ENCODE results near the gene ACAD10. TPM values are rescaled to one million over a fixed set of nuclear protein-coding genes. Genes with fewer than 3 reads are reported as not detected.

The ACAD10 gene
- total RNA-seq, 2 donors from 2014 or later, result 28.7 to 40.2 TPM

GRCh38 chr12:111767362-111768158, 81.7 kb downstream of the ACAD10 start:
- Mint-ChIP-seq H3K36me3 (ENCODE audit: low read depth) (no peaks in the 10 kb centered on the region), H3K27me3 (peaks cover 29% of the 10 kb centered on the region), H3K4me1 (peaks cover 13% of the 10 kb centered on the region), H3K27ac (peak overlapping the region; percentile 30), H3K4me3 (peak overlapping the region; percentile 73), H3K9me3 (no peaks in the 10 kb centered on the region)
- peak; percentile 44 for ATAC-seq (replicated peaks)

- Mint-ChIP-seq H3K36me3 (ENCODE audit: low read depth) (no peaks in the 10 kb centered on the region), H3K27ac (no peak overlapping the region), H3K4me1 (peaks cover 13% of the 10 kb centered on the region), H3K4me3 (no peak overlapping the region), H3K9me3 (no peaks in the 10 kb centered on the region), H3K27me3 (peaks cover 27% of the 10 kb centered on the region)
- ATAC-seq (replicated peaks), result no peak
These were observed 82.5 kb downstream of the ACAD10 start for GRCh38 chr12:111768159-111768895.

GRCh38 chr12:111769599-111769998, 83.7 kb downstream of the ACAD10 start:
- no peak overlapping the region for H3K4me3 Mint-ChIP-seq
- peaks cover 17% of the 10 kb centered on the region for H3K27me3 Mint-ChIP-seq
- no peaks in the 10 kb centered on the region for H3K36me3 Mint-ChIP-seq (ENCODE audit: low read depth)
- no peak for ATAC-seq (replicated peaks)
- H3K4me1 Mint-ChIP-seq, result peaks cover 13% of the 10 kb centered on the region
- H3K9me3 Mint-ChIP-seq, result no peaks in the 10 kb centered on the region
- H3K27ac Mint-ChIP-seq, result no peak overlapping the region

GRCh38 chr12:111773801-111774551, 88.1 kb downstream of the ACAD10 start:
- H3K36me3 Mint-ChIP-seq (ENCODE audit: low read depth), result no peaks in the 10 kb centered on the region
- H3K4me3 Mint-ChIP-seq, result no peak overlapping the region
- no peak for ATAC-seq (replicated peaks)
- H3K27me3 Mint-ChIP-seq, result peaks cover 12% of the 10 kb centered on the region
- no peak overlapping the region for H3K27ac Mint-ChIP-seq
- H3K9me3 Mint-ChIP-seq, result no peaks in the 10 kb centered on the region
- H3K4me1 Mint-ChIP-seq, result no peaks in the 10 kb centered on the region

GRCh38 chr12:111775205-111776193, 89.6 kb downstream of the ACAD10 start:
- no peaks in the 10 kb centered on the region for H3K4me1 Mint-ChIP-seq
- H3K36me3 Mint-ChIP-seq (ENCODE audit: low read depth), result no peaks in the 10 kb centered on the region
- peak overlapping the region; percentile 27 for H3K27ac Mint-ChIP-seq
- no peak overlapping the region for H3K4me3 Mint-ChIP-seq
- no peaks in the 10 kb centered on the region for H3K9me3 Mint-ChIP-seq
- H3K27me3 Mint-ChIP-seq, result peaks cover 12% of the 10 kb centered on the region
- ATAC-seq (replicated peaks), result no peak

GRCh38 chr12:111776836-111777344, 91.0 kb downstream of the ACAD10 start:
- Mint-ChIP-seq H3K4me1 (no peaks in the 10 kb centered on the region), H3K9me3 (no peaks in the 10 kb centered on the region), H3K36me3 (ENCODE audit: low read depth) (no peaks in the 10 kb centered on the region), H3K27me3 (peaks cover 12% of the 10 kb centered on the region), H3K27ac (no peak overlapping the region), H3K4me3 (no peak overlapping the region)
- no peak for ATAC-seq (replicated peaks)

GRCh38 chr12:111777345-111778045, 91.6 kb downstream of the ACAD10 start:
- no peak overlapping the region for H3K27ac Mint-ChIP-seq

GRCh38 chr12:111780166-111780565, 94.3 kb downstream of the ACAD10 start:
- H3K27ac Mint-ChIP-seq, result no peak overlapping the region
- ATAC-seq (replicated peaks), result no peak
- no peaks in the 10 kb centered on the region for H3K9me3 Mint-ChIP-seq
- H3K4me1 Mint-ChIP-seq, result no peaks in the 10 kb centered on the region
- peaks cover 7% of the 10 kb centered on the region for H3K27me3 Mint-ChIP-seq
- no peaks in the 10 kb centered on the region for H3K36me3 Mint-ChIP-seq (ENCODE audit: low read depth)
- H3K4me3 Mint-ChIP-seq, result no peak overlapping the region

More at GRCh38 chr12:111777345-111778045, 91.6 kb downstream of the ACAD10 start:
- Mint-ChIP-seq H3K9me3 (no peaks in the 10 kb centered on the region), H3K4me3 (no peak overlapping the region), H3K4me1 (no peaks in the 10 kb centered on the region), H3K27me3 (peaks cover 12% of the 10 kb centered on the region), H3K36me3 (ENCODE audit: low read depth) (no peaks in the 10 kb centered on the region)
- ATAC-seq (replicated peaks), result no peak

GRCh38 chr12:111780615-111781014, 94.8 kb downstream of the ACAD10 start:
- H3K36me3 Mint-ChIP-seq (ENCODE audit: low read depth), result no peaks in the 10 kb centered on the region
- H3K4me1 Mint-ChIP-seq, result no peaks in the 10 kb centered on the region
- H3K27ac Mint-ChIP-seq, result no peak overlapping the region
- peaks cover 6% of the 10 kb centered on the region for H3K27me3 Mint-ChIP-seq
- H3K9me3 Mint-ChIP-seq, result no peaks in the 10 kb centered on the region
- H3K4me3 Mint-ChIP-seq, result no peak overlapping the region
- no peak for ATAC-seq (replicated peaks)

- Mint-ChIP-seq H3K9me3 (no peaks in the 10 kb centered on the region), H3K4me3 (no peak overlapping the region), H3K36me3 (ENCODE audit: low read depth) (no peaks in the 10 kb centered on the region), H3K27ac (no peak overlapping the region), H3K4me1 (no peaks in the 10 kb centered on the region), H3K27me3 (peaks cover under 1% of the 10 kb centered on the region)
- ATAC-seq (replicated peaks), result no peak
These were observed 95.3 kb downstream of the ACAD10 start for GRCh38 chr12:111781085-111781658.

- H3K27me3 Mint-ChIP-seq, result no peaks in the 10 kb centered on the region
- H3K4me1 Mint-ChIP-seq, result no peaks in the 10 kb centered on the region
- H3K4me3 Mint-ChIP-seq, result no peak overlapping the region
- no peak overlapping the region for H3K27ac Mint-ChIP-seq
- H3K9me3 Mint-ChIP-seq, result no peaks in the 10 kb centered on the region
- ATAC-seq (replicated peaks), result no peak
- no peaks in the 10 kb centered on the region for H3K36me3 Mint-ChIP-seq (ENCODE audit: low read depth)
These were observed 97.2 kb downstream of the ACAD10 start for GRCh38 chr12:111783046-111783445.

- ATAC-seq (replicated peaks), result no peak
- Mint-ChIP-seq H3K4me1 (no peaks in the 10 kb centered on the region), H3K36me3 (ENCODE audit: low read depth) (no peaks in the 10 kb centered on the region), H3K27me3 (no peaks in the 10 kb centered on the region), H3K27ac (no peak overlapping the region), H3K4me3 (no peak overlapping the region), H3K9me3 (no peaks in the 10 kb centered on the region)
These were observed 99.1 kb downstream of the ACAD10 start for GRCh38 chr12:111784953-111785352.

- no peak overlapping the region for H3K4me3 Mint-ChIP-seq
- H3K36me3 Mint-ChIP-seq (ENCODE audit: low read depth), result no peaks in the 10 kb centered on the region
- H3K27ac Mint-ChIP-seq, result no peak overlapping the region
- no peaks in the 10 kb centered on the region for H3K27me3 Mint-ChIP-seq
- no peaks in the 10 kb centered on the region for H3K9me3 Mint-ChIP-seq
- no peaks in the 10 kb centered on the region for H3K4me1 Mint-ChIP-seq
- ATAC-seq (replicated peaks), result no peak
These were observed 99.8 kb downstream of the ACAD10 start for GRCh38 chr12:111785651-111786050.

Measured in activated T-helper 17 cell treated with anti-CD3 and anti-CD28 coated beads, Interleukin-2, amount 50 U/mL, for 72 hours (primary cell).